HepG2 (cell line): Measurements from ENCODE around the gene GRM4. TPM values are rescaled to one million over a fixed set of nuclear protein-coding genes. Genes with fewer than 3 reads are reported as not detected.

Source experiments
- ATAC-seq: fragments of 200-7000 bp; cut with Tn5 transposase; 3 replicates; pipeline ENCODE4 v1.9.1; 2020; ENCODE audit warnings: mild to moderate bottlenecking, moderate library complexity
- BruUV-seq: library from RNA; stranded (reverse); fragments of 400-500 nt; replicated peaks from 2 replicates; lab custom pipeline; 2021; lab: Mats Ljungman, UMichigan
- CTCF ChIA-PET: fragments of 300-600 bp; formaldehyde crosslinking; extraction: SDS; loops from one replicate; lab custom pipeline; 2021; ENCODE audit warnings: low total read pairs, inconsistent platforms, low intra/inter-chr PET ratio; lab: Yijun Ruan, JAX
- POLR2A ChIA-PET: fragments of 350-600 bp; sonication (Branson Sonifier 250); formaldehyde crosslinking; loops from one replicate; lab custom pipeline; 2020; ENCODE audit warnings: antibody characterized with exemption, inconsistent platforms; lab: Yijun Ruan, JAX
- DNase-seq: peaks from one replicate; pipeline ENCODE4 v3.0.0-alpha.2; 2015; ENCODE audit warnings: low spot score
- FAIRE-seq: peaks from 3 replicates; lab custom pipeline; 2011; peaks lifted over from hg19 to GRCh38; lab: Jason Lieb, UNC
- H2AFZ ChIP-seq: one replicate; pipeline ENCODE4 v1.6.1; 2011; ENCODE audit warnings: low read length, inconsistent platforms
- H3K27ac ChIP-seq: fragments of 300-600 bp; 3 replicates; pipeline ENCODE4 v1.8.0; 2011; ENCODE audit warnings: mixed run types, mild to moderate bottlenecking, mixed read lengths, low read length, inconsistent platforms; ENCODE audit not compliant: insufficient read depth; ENCODE audit errors: extremely low read length
- H3K27me3 ChIP-seq, 2 experiments: fragments of 200-600 bp in 1 of 2; 2 replicates in 1 of 2; 3 replicates in 1 of 2; pipeline versions ENCODE4 v1.6.0 to v1.8.0; 2011; ENCODE audit warnings: low read length in 2 of 2, mild to moderate bottlenecking in 2 of 2, moderate library complexity in 2 of 2, inconsistent platforms in 1 of 2; ENCODE audit not compliant: insufficient read depth in 2 of 2, control insufficient read depth in 1 of 2
- H3K36me3 ChIP-seq, 2 experiments: fragments of 200-600 bp in 1 of 2; replicated peaks in 1 of 2; 2 replicates in 1 of 2; 3 replicates in 1 of 2; pipeline versions ENCODE4 v1.5.1 to v1.8.0; 2011; ENCODE audit warnings: low read length in 2 of 2, inconsistent platforms in 1 of 2; ENCODE audit not compliant: insufficient read depth in 2 of 2, control insufficient read depth in 1 of 2
- H3K4me1 ChIP-seq: 2 replicates; pipeline ENCODE4 v1.5.1; 2012; ENCODE audit warnings: low read length, inconsistent platforms; ENCODE audit not compliant: insufficient read depth
- H3K4me2 ChIP-seq: 2 replicates; pipeline ENCODE4 v1.6.0; 2011; ENCODE audit warnings: low read depth, low read length, inconsistent platforms
- H3K4me3 ChIP-seq, 3 experiments: fragments of 200-600 bp in 1 of 3; sonication (generic), shearing (Covaris generic) in 1 of 3; replicated peaks in 1 of 3; 2 replicates each; pipeline ENCODE4 v1.5.1; 2011 to 2016; ENCODE audit warnings: low read length in 3 of 3, inconsistent platforms in 2 of 3, low read depth in 2 of 3, mild to moderate bottlenecking in 2 of 3, control low read depth in 1 of 3, mixed read lengths in 1 of 3; ENCODE audit not compliant: insufficient read depth in 1 of 3
- H3K79me2 ChIP-seq: one replicate; pipeline ENCODE4 v1.6.1; 2011; ENCODE audit warnings: low read length, inconsistent platforms; ENCODE audit not compliant: insufficient read depth
- H3K9ac ChIP-seq: 2 replicates; pipeline ENCODE4 v1.6.0; 2011; ENCODE audit warnings: mild to moderate bottlenecking, low read depth, low read length, inconsistent platforms; ENCODE audit not compliant: insufficient read depth
- H3K9me3 ChIP-seq: 2 replicates; pipeline ENCODE4 v1.5.1; 2012; ENCODE audit warnings: mild to moderate bottlenecking, low read length
- H4K20me1 ChIP-seq: 2 replicates; pipeline ENCODE4 v1.6.0; 2011; ENCODE audit warnings: inconsistent platforms, mild to moderate bottlenecking, low read length, moderate library complexity; ENCODE audit not compliant: insufficient read depth
- FOXA3 ChIP-seq: IDR thresholded peaks from 2 replicates; pipeline ENCODE4 v1.6.1; 2016; ENCODE audit warnings: missing genetic modification reagents, missing compliant biosample characterization
- HMGXB4 ChIP-seq, 2 experiments: sonication (generic) in 1 of 2; formaldehyde crosslinking in 1 of 2; IDR thresholded peaks; 2 replicates each; pipeline versions ENCODE4 v1.4.0 to v1.6.1; 2018 to 2020; ENCODE audit warnings: missing genetic modification reagents in 2 of 2, borderline replicate concordance in 1 of 2, low read depth in 1 of 2, mild to moderate bottlenecking in 1 of 2, missing biosample characterization in 1 of 2
- YY1 ChIP-seq: IDR thresholded peaks from 2 replicates; pipeline ENCODE4 v1.6.1; 2011; ENCODE audit warnings: low read length, low read depth, moderate library complexity, mild to moderate bottlenecking; ENCODE audit not compliant: insufficient read depth, insufficient replicate concordance
- ZNF224 ChIP-seq: sonication (generic); formaldehyde crosslinking; IDR thresholded peaks from 2 replicates; pipeline ENCODE4 v1.5.0; 2020; ENCODE audit warnings: mild to moderate bottlenecking, missing genetic modification reagents
- ZNF251 ChIP-seq: sonication (generic); formaldehyde crosslinking; IDR thresholded peaks from 2 replicates; pipeline ENCODE4 v1.9.0; 2021; ENCODE audit warnings: mild to moderate bottlenecking, missing genetic modification reagents
- ZNF839 ChIP-seq: sonication (generic); formaldehyde crosslinking; IDR thresholded peaks from 2 replicates; pipeline ENCODE4 v1.4.0; 2020; ENCODE audit warnings: missing genetic modification reagents, mild to moderate bottlenecking, borderline replicate concordance
- WGBS: methylation state at CpG from one replicate; pipeline ENCODE4 v1.1.6; 2017; ENCODE audit warnings: low lambda C conversion rate; 5-methylcytosine and 5-hydroxymethylcytosine counted together
- in situ Hi-C: cut with HindIII; loops from 2 replicates; pipeline ENCODE4 v1.10.0; 2017; ENCODE audit warnings: low pct_unique_long_range_greater_than_20kb; ENCODE audit not compliant: extremely low pct_ligation_motif_present
- intact Hi-C: fragments of 100-400 bp; cut with micrococcal nuclease; formaldehyde crosslinking; loops from one replicate; pipeline ENCODE4 v1.10.0; 2022; ENCODE audit not compliant: unreplicated experiment
- polyA plus RNA-seq, 8 experiments: library from polyadenylated mRNA; depleted of rRNA in 3 of 8; stranded (reverse) in 7 of 8; unstranded in 1 of 8; fragments of >200 nt; fragmentation: Illumina TruSeq in 4 of 8; extraction: Trizol in 4 of 8; gene quantifications; 2 replicates each; pipeline versions ENCODE4 v1.2.1 to v1.2.3, GENCODE V29; 2011 to 2016; ENCODE audit warnings: low read depth in 4 of 8, missing spikeins in 1 of 8, mixed read lengths in 1 of 8; ENCODE audit not compliant: insufficient read depth in 1 of 8
- total RNA-seq, 5 experiments: library from RNA; depleted of rRNA; stranded (reverse); fragments of >200 nt; fragmentation: Illumina TruSeq; extraction: Trizol; gene quantifications; 2 replicates each; pipeline ENCODE4 v1.2.3, GENCODE V29; 2016; ENCODE audit warnings: low read depth in 1 of 5
- TF ChIP-seq, protein P1 (sequence below): sonication (generic); formaldehyde crosslinking; IDR thresholded peaks from 2 replicates; pipeline ENCODE4 v1.4.0; 2020; ENCODE audit warnings: low read depth, missing genetic modification reagents

GRM4 gene
- total and polyA plus RNA-seq, 2 of the 13 experiments (the other 11 are each of a cell fraction or from before 2014, with no cell fraction given): not detected

GRCh38 chr6:34052071-34052825 is 93.6 kb downstream of the GRM4 start (continued):
- TF ChIP-seq ZNF224 (CRISPR knock-in tag): no peak
- no peak for TF ChIP-seq FOXA3 (CRISPR knock-in tag)
- no peak for TF ChIP-seq YY1
- no peak for TF ChIP-seq ZNF839 (CRISPR knock-in tag)
- TF ChIP-seq HMGXB4 (CRISPR knock-in tag; IDR thresholded peaks at IDR 0.05; ENCODE audit: borderline replicate concordance in 1 of 2, low read depth in 1 of 2): no peak

DNA sequence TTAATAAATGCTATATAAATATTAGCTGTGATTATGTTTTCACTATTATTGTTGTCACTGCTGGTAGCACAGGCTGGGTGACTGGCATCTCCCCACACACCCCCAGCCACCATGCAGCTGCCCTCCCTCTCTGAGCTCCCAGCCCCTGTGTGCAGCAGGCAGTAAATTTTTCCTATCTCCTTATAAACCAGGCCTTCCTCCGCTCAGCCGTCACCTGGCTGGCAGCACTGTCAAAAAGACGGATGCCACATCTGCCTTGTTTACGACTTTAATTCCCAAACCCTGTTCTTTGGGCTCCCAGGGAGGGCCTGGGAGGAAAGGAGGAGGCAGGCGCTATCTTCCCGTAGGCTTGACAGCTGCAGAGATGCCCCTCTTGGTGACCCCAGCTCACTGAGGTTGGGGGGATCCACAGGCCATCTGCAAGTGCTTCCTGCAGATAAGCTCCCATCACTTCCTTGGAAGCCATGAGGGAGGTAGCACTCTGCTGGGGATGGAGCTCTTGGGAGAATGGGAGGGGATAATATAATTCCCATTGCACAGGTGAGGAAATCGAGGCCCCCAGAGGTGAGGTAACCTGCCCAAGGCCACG is 94.5 kb downstream of the GRM4 start:
- CTCF ChIA-PET: no interaction called here
- POLR2A ChIA-PET: no interaction called here
- no peaks in the 10 kb centered on the region for H3K9me3 ChIP-seq

More for the DNA sequence above, 94.5 kb downstream of the GRM4 start:
- in situ Hi-C loops: no loop called here
- BruUV-seq: no TSS peak
- no peaks in the 10 kb centered on the region for H3K4me1 ChIP-seq
- peaks cover 6% of the 10 kb centered on the region for H4K20me1 ChIP-seq
- no peak overlapping the region for H3K9ac ChIP-seq
- no peak for DNase-seq
- no peaks in the 10 kb centered on the region for H3K79me2 ChIP-seq
- no peak overlapping the region for H3K4me2 ChIP-seq
- H3K4me3 ChIP-seq: no peak overlapping the region
- intact Hi-C loops: no loop called here
- H2AFZ ChIP-seq: no peak overlapping the region
- no peaks in the 10 kb centered on the region for H3K36me3 ChIP-seq
- no peak for ATAC-seq
- no peak overlapping the region for H3K27ac ChIP-seq
- peaks cover 8 to 54% of the 10 kb centered on the region in 2 experiments for H3K27me3 ChIP-seq
- no peak for TF ChIP-seq ZNF251 (CRISPR knock-in tag)
- TF ChIP-seq, protein P1, sequence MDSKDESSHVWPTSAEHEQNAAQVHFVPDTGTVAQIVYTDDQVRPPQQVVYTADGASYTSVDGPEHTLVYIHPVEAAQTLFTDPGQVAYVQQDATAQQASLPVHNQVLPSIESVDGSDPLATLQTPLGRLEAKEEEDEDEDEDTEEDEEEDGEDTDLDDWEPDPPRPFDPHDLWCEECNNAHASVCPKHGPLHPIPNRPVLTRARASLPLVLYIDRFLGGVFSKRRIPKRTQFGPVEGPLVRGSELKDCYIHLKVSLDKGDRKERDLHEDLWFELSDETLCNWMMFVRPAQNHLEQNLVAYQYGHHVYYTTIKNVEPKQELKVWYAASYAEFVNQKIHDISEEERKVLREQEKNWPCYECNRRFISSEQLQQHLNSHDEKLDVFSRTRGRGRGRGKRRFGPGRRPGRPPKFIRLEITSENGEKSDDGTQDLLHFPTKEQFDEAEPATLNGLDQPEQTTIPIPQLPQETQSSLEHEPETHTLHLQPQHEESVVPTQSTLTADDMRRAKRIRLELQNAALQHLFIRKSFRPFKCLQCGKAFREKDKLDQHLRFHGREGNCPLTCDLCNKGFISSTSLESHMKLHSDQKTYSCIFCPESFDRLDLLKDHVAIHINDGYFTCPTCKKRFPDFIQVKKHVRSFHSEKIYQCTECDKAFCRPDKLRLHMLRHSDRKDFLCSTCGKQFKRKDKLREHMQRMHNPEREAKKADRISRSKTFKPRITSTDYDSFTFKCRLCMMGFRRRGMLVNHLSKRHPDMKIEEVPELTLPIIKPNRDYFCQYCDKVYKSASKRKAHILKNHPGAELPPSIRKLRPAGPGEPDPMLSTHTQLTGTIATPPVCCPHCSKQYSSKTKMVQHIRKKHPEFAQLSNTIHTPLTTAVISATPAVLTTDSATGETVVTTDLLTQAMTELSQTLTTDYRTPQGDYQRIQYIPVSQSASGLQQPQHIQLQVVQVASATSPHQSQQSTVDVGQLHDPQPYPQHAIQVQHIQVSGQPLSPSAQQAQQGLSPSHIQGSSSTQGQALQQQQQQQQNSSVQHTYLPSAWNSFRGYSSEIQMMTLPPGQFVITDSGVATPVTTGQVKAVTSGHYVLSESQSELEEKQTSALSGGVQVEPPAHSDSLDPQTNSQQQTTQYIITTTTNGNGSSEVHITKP (CRISPR knock-in tag): no peak
- 24% methylated on average over 8 of the region's 8 CpGs for WGBS
- no peak for FAIRE-seq
